Mucosa of rectum (tissue), 2 donors: ENCODE results near the gene CRHR2.

Source experiments
- H3K27ac ChIP-seq, 2 donors: one replicate each; pipeline ENCODE4 v1.7.0; 2013; ENCODE audit warnings: inconsistent platforms in 2 of 2, low read depth in 2 of 2, low read length in 2 of 2
- H3K27me3 ChIP-seq, 2 donors: one replicate each; pipeline ENCODE4 v1.7.0; 2013; ENCODE audit warnings: low read length in 2 of 2; ENCODE audit not compliant: control insufficient read depth in 2 of 2, insufficient read depth in 2 of 2
- H3K36me3 ChIP-seq, 2 donors: one replicate each; pipeline ENCODE4 v1.7.0; 2013; ENCODE audit warnings: low read length in 2 of 2; ENCODE audit not compliant: control insufficient read depth in 2 of 2, insufficient read depth in 2 of 2
- H3K4me1 ChIP-seq, 2 donors: one replicate each; pipeline ENCODE4 v1.7.0; 2013; ENCODE audit warnings: low read length in 2 of 2, mild to moderate bottlenecking in 1 of 2; ENCODE audit not compliant: control insufficient read depth in 2 of 2, insufficient read depth in 2 of 2
- H3K4me3 ChIP-seq, 2 donors: one replicate each; pipeline ENCODE4 v1.7.0; 2013; ENCODE audit warnings: low read length in 2 of 2
- H3K9ac ChIP-seq, 2 donors: one replicate each; pipeline ENCODE4 v1.7.0; 2013; ENCODE audit warnings: low read length in 2 of 2, low read depth in 1 of 2, mild to moderate bottlenecking in 1 of 2
- H3K9me3 ChIP-seq, 2 donors: one replicate each; pipeline ENCODE4 v1.7.0; 2013; ENCODE audit warnings: low read length in 2 of 2; ENCODE audit not compliant: control insufficient read depth in 2 of 2
- donor health status: healthy.
- donor health status: Normal muscosa, but diverticular disease.

CRHR2 gene

GRCh38 chr7:30657131-30657530, 25.1 kb downstream of the CRHR2 start:
- no peaks in the 10 kb centered on the region for H3K4me1 ChIP-seq
- no peak overlapping the region for H3K27ac ChIP-seq
- no peak overlapping the region for H3K9ac ChIP-seq

GRCh38 chr7:30656006-30656957, 26.0 kb downstream of the CRHR2 start:
- H3K4me3 ChIP-seq = no peak overlapping the region
- no peak overlapping the region for H3K9ac ChIP-seq
- H3K27me3 ChIP-seq = no peaks in the 10 kb centered on the region
- H3K9me3 ChIP-seq = no peaks in the 10 kb centered on the region
- H3K27ac ChIP-seq = no peak overlapping the region
- H3K36me3 ChIP-seq = no peaks in the 10 kb centered on the region
- no peaks in the 10 kb centered on the region for H3K4me1 ChIP-seq

More at GRCh38 chr7:30657131-30657530, 25.1 kb downstream of the CRHR2 start:
- Histone ChIP-seq H3K9me3 (no peaks in the 10 kb centered on the region), H3K36me3 (no peaks in the 10 kb centered on the region), H3K4me3 (no peak overlapping the region), H3K27me3 (no peaks in the 10 kb centered on the region)

- Histone ChIP-seq H3K9ac (no peak overlapping the region), H3K27me3 (no peaks in the 10 kb centered on the region), H3K4me3 (no peak overlapping the region), H3K27ac (no peak overlapping the region), H3K9me3 (no peaks in the 10 kb centered on the region), H3K36me3 (no peaks in the 10 kb centered on the region), H3K4me1 (no peaks in the 10 kb centered on the region)
Observed at GRCh38 chr7:30655096-30655970, 26.9 kb downstream of the CRHR2 start.

- Histone ChIP-seq H3K4me3 (no peak overlapping the region), H3K27me3 (no peaks in the 10 kb centered on the region), H3K9me3 (no peaks in the 10 kb centered on the region), H3K27ac (no peak overlapping the region), H3K4me1 (no peaks in the 10 kb centered on the region), H3K36me3 (no peaks in the 10 kb centered on the region), H3K9ac (no peak overlapping the region)
Observed at GRCh38 chr7:30654296-30655090, 27.8 kb downstream of the CRHR2 start.

GRCh38 chr7:30652698-30653641, 29.3 kb downstream of the CRHR2 start:
- H3K9ac ChIP-seq = no peak overlapping the region
- H3K27ac ChIP-seq = no peak overlapping the region
- H3K9me3 ChIP-seq = no peaks in the 10 kb centered on the region
- no peaks in the 10 kb centered on the region for H3K27me3 ChIP-seq
- no peaks in the 10 kb centered on the region for H3K36me3 ChIP-seq
- no peaks in the 10 kb centered on the region for H3K4me1 ChIP-seq
- H3K4me3 ChIP-seq = no peak overlapping the region

GRCh38 chr7:30652132-30652531, 30.1 kb downstream of the CRHR2 start:
- Histone ChIP-seq H3K27me3 (no peaks in the 10 kb centered on the region), H3K9ac (no peak overlapping the region), H3K36me3 (no peaks in the 10 kb centered on the region), H3K9me3 (no peaks in the 10 kb centered on the region), H3K27ac (no peak overlapping the region), H3K4me3 (no peak overlapping the region), H3K4me1 (no peaks in the 10 kb centered on the region)

DNA sequence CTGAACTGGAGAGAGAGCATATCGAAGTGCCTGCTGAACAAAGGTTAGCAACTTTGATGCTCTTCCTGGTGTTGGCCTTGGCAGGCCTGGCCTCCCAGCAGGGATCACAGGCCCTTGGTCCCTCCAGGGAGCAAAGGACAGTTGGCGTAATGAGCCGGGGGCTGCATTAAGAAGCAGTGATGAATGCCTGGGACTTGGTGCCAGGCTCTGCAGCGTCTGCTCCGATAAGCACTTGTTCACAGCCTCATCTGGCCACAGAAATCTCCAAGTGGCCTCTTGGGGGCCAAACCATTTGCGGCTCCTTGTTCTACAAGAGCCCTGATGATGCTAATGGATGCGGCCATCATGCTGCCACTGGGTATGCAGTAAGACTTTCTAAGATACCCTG, 31.8 kb downstream of the CRHR2 start:
- Histone ChIP-seq H3K27me3 (no peaks in the 10 kb centered on the region), H3K4me1 (no peaks in the 10 kb centered on the region), H3K4me3 (no peak overlapping the region), H3K9me3 (no peaks in the 10 kb centered on the region), H3K27ac (no peak overlapping the region), H3K9ac (no peak overlapping the region), H3K36me3 (no peaks in the 10 kb centered on the region)

DNA sequence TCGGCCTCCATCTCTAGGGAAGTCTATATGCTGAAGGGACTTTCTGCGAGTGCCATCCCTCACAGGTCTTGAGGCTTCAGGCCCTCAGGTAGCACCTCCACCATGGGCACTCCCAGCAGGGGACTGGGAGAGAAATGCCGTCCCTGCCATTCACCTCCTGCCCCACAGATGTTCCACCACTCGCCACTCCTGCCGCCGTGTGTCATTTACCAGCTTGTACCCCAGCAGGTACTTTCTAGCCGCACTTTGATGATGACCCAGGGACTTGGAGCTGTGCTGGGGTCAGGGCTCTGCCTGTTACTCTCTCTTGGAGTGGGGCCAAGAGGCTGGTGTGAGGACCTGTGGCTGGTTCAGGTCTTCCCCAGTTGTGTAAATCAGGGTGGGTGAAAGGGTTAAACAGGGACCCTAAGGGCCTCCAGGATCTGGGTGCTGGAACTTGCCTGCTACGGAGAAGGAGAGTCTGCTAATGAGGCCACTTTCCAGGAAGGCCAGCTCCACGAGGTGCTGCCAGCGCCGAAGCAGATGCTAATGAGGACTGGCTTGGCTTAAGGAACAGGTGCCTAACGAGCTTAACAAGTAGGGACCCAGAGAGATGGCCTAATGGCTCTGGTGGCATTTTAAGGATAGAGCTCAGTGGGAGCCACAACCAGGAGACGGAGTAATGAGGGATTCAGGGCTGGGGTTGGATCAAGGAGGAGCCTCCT, 32.4 kb downstream of the CRHR2 start:
- Histone ChIP-seq H3K9me3 (no peaks in the 10 kb centered on the region), H3K36me3 (peaks cover 0 to 4% of the 10 kb centered on the region in 2 donors), H3K27ac (no peak overlapping the region), H3K4me3 (no peak overlapping the region), H3K9ac (no peak overlapping the region), H3K4me1 (no peaks in the 10 kb centered on the region), H3K27me3 (no peaks in the 10 kb centered on the region)
